GM12891 (cell line): ENCODE data around the gene EXOC6.
A peak's percentile ranks its signal among the peaks of the same experiment; 100 is the strongest.

Experiments
- DNase-seq: peaks from one replicate; pipeline ENCODE4 v3.0.0; 2011; ENCODE audit warnings: low spot score; ENCODE audit not compliant: insufficient read length
- FAIRE-seq: peaks from 2 replicates; lab custom pipeline; 2011; peaks lifted over from hg19 to GRCh38; lab: Jason Lieb, UNC
- PAX5 ChIP-seq: IDR thresholded peaks from 2 replicates; pipeline ENCODE4 v1.6.1; 2011; ENCODE audit warnings: low read length, moderate library complexity, mild to moderate bottlenecking; ENCODE audit not compliant: insufficient read depth, severe bottlenecking
- POLR2A ChIP-seq: IDR thresholded peaks from 2 replicates; pipeline ENCODE4 v1.6.1; 2011; ENCODE audit warnings: low read depth, low read length, control low read depth
- POLR2AphosphoS5 ChIP-seq: IDR thresholded peaks from 2 replicates; pipeline ENCODE4 v1.6.1; 2011; ENCODE audit warnings: low read depth, low read length, control low read depth
- POU2F2 ChIP-seq: IDR thresholded peaks from 2 replicates; pipeline ENCODE4 v1.6.1; 2011; ENCODE audit warnings: low read depth, mild to moderate bottlenecking, control low read depth, low read length, moderate library complexity
- SPI1 ChIP-seq: IDR thresholded peaks from 2 replicates; pipeline ENCODE4 v1.6.1; 2011; ENCODE audit warnings: low read depth, low read length, control low read depth
- TAF1 ChIP-seq: IDR thresholded peaks from 2 replicates; pipeline ENCODE4 v1.6.1; 2011; ENCODE audit warnings: low read depth, low read length, control low read depth

Gene EXOC6

DNA sequence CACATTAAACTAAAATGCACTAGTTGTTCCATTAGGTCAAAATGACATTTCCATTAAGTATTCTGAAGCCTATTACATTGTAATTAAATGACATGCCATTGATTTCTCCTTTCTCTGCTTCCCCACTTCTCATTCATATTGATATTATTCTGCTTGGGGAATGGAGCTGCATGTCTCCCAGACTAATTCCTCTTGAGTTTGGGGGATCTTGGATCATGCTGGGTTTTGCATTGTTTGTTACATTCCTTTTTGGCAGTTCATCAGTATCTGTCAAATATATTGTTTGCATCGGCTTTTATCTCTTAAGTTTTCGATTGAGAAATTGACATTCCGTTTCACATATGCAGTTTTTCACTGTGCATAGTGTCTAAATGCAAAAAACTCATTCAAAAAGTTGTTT, 147.2 kb downstream of the EXOC6 start:
- no peak for TF ChIP-seq TAF1
- TF ChIP-seq PAX5 = no peak
- TF ChIP-seq POLR2AphosphoS5 = no peak
- TF ChIP-seq POU2F2 = no peak
- no peak for TF ChIP-seq SPI1
- TF ChIP-seq POLR2A = no peak
- DNase-seq (no peak), FAIRE-seq (no peak)

DNA sequence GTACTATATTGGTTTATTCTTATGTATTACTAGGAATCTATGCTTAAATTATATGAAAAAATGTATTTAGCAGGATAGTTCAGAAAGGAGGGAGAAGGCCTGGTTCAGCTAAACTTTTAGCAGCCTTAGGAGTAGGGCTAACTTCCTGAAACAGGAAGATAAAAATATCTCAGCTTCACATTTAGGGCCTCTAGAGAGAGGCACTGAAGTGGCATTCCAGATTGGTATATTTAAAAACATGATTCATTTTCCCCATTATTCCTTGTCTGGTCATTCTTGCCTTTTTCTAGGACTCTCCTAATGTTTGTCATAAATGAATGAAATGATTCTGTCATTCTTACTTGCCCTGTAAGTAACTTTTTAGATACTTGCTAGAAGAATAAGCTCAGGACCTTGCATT, 149.3 kb downstream of the EXOC6 start:
- FAIRE-seq = no peak
- TF ChIP-seq SPI1 (no peak), PAX5 (no peak), POLR2AphosphoS5 (no peak), POU2F2 (no peak), TAF1 (no peak), POLR2A (no peak)

DNA sequence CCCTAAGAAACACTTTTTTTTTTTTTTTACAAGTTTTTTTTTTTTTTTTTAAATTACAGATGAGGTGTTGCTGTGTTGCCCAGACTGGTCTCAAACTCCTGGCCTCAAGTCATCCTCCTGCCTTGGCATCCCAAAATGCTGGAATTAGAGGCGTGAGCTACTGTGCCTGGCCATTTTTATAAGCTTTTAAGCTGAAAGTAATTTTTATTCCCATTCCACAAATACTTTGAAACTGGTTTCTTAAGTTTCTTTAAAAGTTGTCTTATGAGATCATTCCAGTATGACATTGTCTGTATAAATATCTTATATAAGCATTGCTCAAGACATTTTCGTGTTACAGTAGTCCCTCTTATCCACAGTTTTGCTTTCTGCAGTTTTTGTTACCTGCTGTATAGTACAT, 150.9 kb downstream of the EXOC6 start:
- TF ChIP-seq POU2F2 (no peak), POLR2A (no peak), POLR2AphosphoS5 (no peak), PAX5 (no peak)
- FAIRE-seq (no peak), DNase-seq (no peak)

More for the DNA sequence above, 149.3 kb downstream of the EXOC6 start:
- DNase-seq = no peak

DNA sequence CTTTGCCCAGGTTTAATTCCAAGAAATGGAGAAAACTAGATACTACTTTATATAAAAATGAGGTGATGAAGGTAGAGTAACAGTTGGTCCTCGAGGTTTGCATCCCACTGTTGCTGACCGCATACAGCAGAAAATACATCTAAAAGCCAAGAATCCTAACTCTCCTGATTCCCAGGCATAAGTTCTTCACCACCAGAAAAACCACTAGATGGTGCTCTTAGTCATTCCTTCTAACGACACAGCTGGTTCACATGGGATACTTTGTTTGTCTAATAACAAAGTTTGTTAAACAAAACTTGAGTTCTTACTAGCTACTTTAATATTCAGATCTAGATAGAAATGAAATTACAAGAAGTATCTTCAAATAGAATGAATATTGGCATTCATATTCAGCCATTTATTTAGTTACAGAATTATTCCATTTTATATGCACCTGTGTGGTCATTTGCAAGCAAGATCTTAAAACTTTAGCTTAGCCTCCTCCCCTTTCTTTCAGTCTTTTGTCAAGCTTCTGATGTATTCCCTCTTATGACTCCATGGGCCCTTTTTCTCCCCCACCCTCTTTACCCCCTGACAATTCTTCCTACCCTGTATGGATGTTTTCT, 158.2 kb downstream of the EXOC6 start:
- no peak for TF ChIP-seq PAX5
- TF ChIP-seq SPI1 = no peak
- TF ChIP-seq POLR2A = no peak
- TF ChIP-seq TAF1 = no peak
- TF ChIP-seq POLR2AphosphoS5 = no peak
- no peak for TF ChIP-seq POU2F2
- DNase-seq = no peak
- peak; percentile 48 for FAIRE-seq

DNA sequence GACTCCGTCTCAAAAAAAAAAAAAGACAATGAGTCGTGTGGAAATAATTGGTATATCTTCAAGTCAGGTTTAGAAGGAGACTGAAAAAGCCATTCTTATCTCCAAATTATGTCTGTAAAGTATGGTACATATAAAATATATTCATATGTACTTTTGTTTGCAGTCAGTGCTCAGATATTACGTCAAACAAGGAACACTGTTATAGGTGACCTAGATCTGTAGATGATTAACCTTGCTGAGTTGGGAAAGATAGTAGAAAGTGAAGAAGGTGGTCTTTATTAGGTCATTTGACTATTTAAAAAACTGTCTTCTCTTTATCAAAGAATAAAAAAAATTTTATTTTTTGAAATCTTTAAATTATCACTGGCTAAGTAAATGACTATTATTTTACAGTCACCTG, 167.4 kb downstream of the EXOC6 start:
- DNase-seq (no peak), FAIRE-seq (no peak)
- TF ChIP-seq PAX5 = no peak
- no peak for TF ChIP-seq POU2F2
- no peak for TF ChIP-seq TAF1
- no peak for TF ChIP-seq POLR2A
- no peak for TF ChIP-seq SPI1
- no peak for TF ChIP-seq POLR2AphosphoS5

DNA sequence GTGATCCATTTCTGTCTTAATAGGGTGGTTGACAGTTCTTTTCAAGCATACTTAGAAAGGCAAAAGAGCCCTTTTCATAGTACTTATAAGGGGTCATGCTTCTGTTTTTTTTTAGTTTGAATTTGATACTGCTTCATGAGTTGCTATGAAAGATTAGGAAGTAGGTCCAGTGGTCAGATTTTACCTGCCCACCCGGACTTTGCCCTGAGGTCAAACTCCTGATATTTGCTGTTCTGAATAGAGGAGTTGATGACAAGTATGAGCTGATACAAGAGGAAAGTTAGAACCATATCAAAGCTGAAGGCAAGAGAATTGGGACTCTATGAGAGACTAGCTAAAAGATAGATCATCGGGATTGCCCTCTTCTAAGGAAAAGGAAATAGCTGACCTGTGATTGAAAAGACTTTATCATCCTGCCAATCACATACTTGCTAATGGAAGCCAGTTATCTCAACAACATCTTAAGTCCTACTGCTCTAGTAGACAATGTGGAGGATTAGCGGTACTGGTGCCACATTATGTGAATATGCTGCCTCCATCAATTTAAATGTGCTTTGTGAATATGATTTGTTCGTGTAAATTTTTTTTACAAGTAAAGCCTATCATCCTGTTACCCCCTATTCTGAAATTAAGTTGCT, 174.8 kb downstream of the EXOC6 start:
- FAIRE-seq = peak; percentile 26
- TF ChIP-seq POLR2A (no peak), PAX5 (no peak)
- DNase-seq = no peak

DNA sequence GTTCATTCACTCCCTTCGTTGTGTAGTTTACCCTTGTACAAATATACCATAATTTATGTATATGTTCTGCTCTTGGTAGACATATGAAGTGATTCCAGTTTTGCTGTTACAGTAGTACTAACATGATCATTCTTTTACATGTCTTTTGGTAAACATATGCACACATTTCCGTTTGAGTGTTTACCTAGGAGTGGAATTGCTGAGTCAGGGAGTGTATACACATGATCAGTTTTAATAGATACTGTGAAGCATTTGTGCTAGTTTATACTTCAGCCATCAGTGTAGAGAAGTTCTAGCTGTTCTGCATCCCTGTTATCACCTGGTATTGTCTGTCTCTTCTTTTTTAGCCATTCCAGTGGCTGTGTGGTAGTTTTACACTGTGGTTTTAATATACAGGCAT, 177.8 kb downstream of the EXOC6 start:
- peak; percentile 5 for FAIRE-seq
- TF ChIP-seq TAF1 (no peak), PAX5 (no peak), SPI1 (no peak), POLR2AphosphoS5 (no peak), POU2F2 (no peak), POLR2A (no peak)
- no peak for DNase-seq

DNA sequence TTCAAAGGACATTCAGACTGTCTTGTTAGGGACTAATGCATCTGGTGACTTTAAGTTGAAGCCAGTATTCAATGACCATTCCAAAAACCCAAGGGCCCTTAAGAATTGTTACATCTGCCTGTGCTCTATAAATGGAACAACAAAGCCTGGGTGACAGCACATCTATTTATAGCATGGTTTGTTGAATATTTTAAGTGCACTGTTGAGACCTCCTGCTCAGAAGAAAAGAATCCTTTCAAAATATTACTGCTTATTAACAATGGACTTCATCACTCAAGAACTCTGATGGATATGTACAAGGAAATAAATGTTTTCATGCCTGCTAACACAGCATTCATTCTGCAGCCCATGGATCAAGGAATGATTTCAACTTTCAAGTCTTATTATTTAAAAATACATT, 179.2 kb downstream of the EXOC6 start:
- DNase-seq = no peak
- TF ChIP-seq POU2F2 = no peak
- no peak for TF ChIP-seq TAF1
- FAIRE-seq = no peak

DNA sequence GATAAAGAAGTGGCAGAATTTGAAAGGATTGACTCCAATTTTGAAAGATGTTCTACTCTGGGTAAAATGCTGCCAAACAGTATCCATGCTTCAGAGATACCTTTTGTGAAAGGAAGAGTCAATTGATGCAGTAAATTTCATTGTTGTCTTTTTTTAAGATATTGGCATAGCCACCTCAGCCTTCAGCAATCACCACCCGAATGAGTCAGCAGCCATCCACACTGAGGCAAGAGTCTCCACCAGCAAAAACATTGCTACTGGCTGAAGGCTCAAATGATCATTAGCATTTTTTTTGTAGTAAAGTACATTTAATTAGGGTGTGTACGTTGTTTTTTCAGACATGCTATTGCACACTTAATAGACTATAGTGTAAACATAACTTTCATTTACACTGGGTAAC, 180.6 kb downstream of the EXOC6 start:
- DNase-seq (no peak), FAIRE-seq (no peak)
- TF ChIP-seq SPI1 = no peak

DNA sequence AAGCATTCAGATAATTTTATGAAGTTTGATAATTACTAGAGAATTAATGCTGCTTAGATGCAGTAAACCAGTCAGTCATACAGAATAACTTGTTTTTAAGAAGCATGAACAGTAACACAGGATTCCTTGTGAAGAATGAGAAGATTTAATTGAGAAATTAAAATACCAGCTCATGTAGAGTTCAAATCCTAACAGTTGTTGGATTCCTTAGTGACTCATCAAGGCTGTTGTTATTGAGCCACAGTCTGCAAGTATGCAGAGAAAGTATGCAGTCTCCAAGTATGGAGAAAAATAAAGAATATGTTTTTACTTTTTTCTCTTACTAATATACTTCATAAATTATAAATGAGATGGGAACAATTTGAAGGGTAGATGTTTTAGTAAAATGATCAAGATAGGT, 182.1 kb downstream of the EXOC6 start:
- FAIRE-seq = no peak
- no peak for DNase-seq
- TF ChIP-seq PAX5 = no peak
- TF ChIP-seq POLR2AphosphoS5 = no peak
- TF ChIP-seq TAF1 = no peak

DNA sequence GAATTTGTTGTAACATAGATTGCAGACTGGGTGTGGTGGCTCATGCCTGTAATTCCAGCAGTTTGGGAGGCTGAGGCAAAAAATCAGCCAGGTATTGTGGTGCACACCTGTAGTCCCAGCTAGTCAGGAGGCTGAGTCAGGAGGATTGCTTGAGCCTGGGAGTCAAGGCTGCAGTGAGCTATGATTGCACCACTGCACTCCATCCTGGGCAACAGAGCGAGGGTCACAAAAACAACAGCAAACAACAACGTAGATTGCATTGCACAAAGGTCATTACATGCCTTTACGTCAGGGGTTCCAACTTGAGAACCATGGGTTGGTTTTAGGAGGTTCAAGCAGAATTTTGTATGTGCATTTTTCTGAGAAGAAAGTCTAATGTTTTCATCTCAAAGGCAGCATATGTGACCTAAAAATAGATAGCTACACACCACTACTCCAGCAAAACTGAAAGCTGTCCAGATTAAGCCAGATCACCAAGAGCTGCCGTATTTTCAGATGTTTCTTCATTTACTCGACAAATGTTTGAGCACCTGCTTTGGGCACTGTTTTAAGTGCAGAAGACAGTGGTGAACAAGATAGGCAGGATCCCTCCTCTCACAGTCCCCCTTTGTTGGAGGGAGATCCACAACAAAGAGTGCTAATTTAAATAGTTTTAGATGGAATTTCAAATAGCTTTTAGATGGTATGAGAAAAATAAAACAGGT, 183.9 kb downstream of the EXOC6 start:
- DNase-seq = no peak
- FAIRE-seq = peak; percentile 16
- no peak for TF ChIP-seq POU2F2
- no peak for TF ChIP-seq PAX5
- TF ChIP-seq POLR2AphosphoS5 = no peak
- no peak for TF ChIP-seq SPI1
- no peak for TF ChIP-seq TAF1
- no peak for TF ChIP-seq POLR2A

DNA sequence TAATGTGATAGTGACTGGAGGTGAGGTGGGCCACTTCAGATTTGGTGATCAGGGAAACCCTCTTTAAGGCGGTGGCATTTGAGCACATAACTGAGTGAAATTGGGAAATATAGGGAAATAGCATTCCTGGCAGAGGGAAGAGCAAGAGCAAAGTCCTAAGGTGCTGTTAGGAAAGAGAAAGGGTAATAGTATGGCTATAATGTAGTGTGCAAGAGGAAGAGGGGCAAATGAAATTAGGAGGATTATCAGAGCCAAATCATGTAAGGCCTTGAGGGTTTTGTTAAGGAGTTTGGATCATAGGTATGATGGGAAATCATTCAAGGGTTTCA, 184.5 kb downstream of the EXOC6 start:
- TF ChIP-seq POU2F2 (no peak), TAF1 (no peak)
- FAIRE-seq = no peak
- no peak for DNase-seq
